ENCODE results near the gene CDKAL1.

- TF ChIP-seq, protein P1, sequence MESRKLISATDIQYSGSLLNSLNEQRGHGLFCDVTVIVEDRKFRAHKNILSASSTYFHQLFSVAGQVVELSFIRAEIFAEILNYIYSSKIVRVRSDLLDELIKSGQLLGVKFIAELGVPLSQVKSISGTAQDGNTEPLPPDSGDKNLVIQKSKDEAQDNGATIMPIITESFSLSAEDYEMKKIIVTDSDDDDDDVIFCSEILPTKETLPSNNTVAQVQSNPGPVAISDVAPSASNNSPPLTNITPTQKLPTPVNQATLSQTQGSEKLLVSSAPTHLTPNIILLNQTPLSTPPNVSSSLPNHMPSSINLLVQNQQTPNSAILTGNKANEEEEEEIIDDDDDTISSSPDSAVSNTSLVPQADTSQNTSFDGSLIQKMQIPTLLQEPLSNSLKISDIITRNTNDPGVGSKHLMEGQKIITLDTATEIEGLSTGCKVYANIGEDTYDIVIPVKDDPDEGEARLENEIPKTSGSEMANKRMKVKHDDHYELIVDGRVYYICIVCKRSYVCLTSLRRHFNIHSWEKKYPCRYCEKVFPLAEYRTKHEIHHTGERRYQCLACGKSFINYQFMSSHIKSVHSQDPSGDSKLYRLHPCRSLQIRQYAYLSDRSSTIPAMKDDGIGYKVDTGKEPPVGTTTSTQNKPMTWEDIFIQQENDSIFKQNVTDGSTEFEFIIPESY (CRISPR knock-in tag; IDR thresholded peaks at IDR 0.05) = no peak
- TF ChIP-seq NFE2L2 (IDR thresholded peaks at IDR 0.05; ENCODE audit: low read length) = no peak
- TF ChIP-seq PRPF4 (IDR thresholded peaks at IDR 0.05; ENCODE audit: low read depth, low read length, poor library complexity, severe bottlenecking) = no peak
Observed at GRCh38 chr6:20773822-20774221, 239.6 kb downstream of the CDKAL1 start.
